ENCODE measurements around the gene FER. TPM values are rescaled to one million over a fixed set of nuclear protein-coding genes. Genes with fewer than 3 reads are reported as not detected.
A peak's percentile ranks its signal among the peaks of the same experiment; 100 is the strongest.

FER gene
- total RNA-seq, 1 experiment from 2014 or later: 16.4 TPM

DNA sequence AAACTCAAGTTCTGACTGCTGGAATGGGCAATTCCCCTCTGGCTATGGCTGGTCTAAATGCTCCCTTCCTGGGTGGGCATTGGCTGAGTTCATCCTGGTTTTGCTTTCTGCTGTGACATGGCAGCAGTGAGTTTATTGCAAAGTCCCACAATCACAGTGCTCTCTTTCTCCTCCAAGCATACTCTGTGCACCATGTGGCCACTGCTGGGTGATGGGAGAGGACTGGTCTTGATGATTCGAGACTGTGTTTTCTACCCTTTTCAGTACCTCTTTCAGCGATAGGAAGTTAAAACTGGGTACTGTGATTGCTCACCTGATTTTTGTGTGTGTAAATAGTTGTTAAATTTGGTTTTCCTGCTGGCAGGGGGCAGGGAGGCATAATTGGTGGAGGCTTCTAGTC is 49.7 kb downstream of the FER start:
- DNase-seq (ENCODE audit: low spot score): peak; percentile 3
- Histone ChIP-seq H3K4me3 (ENCODE audit: low read depth, low read length, poor library complexity, severe bottlenecking) (no peak overlapping the region), H3K27me3 (replicated peaks; ENCODE audit: insufficient read depth, low read depth, low read length, poor library complexity) (no peaks in the 10 kb centered on the region), H3K36me3 (ENCODE audit: insufficient read depth, low read length, poor library complexity, severe bottlenecking) (no peaks in the 10 kb centered on the region), H3K27ac (ENCODE audit: low read depth, low read length, poor library complexity, severe bottlenecking) (no peak overlapping the region), H3K9me3 (ENCODE audit: low read depth, low read length, poor library complexity, severe bottlenecking) (no peaks in the 10 kb centered on the region), H3K4me1 (ENCODE audit: insufficient read depth, low read length, poor library complexity, severe bottlenecking) (peaks cover 9% of the 10 kb centered on the region)
- ChIA-PET POLR2A (ENCODE audit: low non-redundant PET) (no interaction called here), CTCF (no interaction called here)
- no peak for TF ChIP-seq EZH2 (IDR thresholded peaks at IDR 0.05; ENCODE audit: borderline replicate concordance, low read depth, low read length, poor library complexity, severe bottlenecking)
- TF ChIP-seq, protein P1, sequence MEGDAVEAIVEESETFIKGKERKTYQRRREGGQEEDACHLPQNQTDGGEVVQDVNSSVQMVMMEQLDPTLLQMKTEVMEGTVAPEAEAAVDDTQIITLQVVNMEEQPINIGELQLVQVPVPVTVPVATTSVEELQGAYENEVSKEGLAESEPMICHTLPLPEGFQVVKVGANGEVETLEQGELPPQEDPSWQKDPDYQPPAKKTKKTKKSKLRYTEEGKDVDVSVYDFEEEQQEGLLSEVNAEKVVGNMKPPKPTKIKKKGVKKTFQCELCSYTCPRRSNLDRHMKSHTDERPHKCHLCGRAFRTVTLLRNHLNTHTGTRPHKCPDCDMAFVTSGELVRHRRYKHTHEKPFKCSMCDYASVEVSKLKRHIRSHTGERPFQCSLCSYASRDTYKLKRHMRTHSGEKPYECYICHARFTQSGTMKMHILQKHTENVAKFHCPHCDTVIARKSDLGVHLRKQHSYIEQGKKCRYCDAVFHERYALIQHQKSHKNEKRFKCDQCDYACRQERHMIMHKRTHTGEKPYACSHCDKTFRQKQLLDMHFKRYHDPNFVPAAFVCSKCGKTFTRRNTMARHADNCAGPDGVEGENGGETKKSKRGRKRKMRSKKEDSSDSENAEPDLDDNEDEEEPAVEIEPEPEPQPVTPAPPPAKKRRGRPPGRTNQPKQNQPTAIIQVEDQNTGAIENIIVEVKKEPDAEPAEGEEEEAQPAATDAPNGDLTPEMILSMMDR (conservative IDR thresholded peaks at IDR 0.05; ENCODE audit: low read depth, low read length): no peak
- intact Hi-C loops (cut with micrococcal nuclease; ENCODE audit: unreplicated experiment): no loop called here
- BruUV-seq (replicated peaks): no TSS peak

DNA sequence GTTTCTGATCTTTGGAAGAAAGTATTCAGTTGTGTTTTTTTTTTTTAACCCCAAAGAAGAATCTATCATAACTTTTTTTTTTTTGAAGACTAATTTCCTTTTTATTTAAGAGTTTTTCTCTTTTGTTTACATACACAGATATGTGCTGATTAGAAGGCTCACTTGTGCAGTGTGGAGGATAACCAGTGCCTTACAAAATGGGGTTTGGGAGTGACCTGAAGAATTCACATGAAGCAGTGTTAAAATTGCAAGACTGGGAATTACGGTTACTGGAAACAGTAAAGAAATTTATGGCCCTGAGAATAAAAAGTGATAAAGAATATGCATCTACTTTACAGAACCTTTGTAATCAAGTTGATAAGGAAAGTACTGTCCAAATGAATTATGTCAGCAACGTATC is 50.3 kb downstream of the FER start:
- H3K4me1 ChIP-seq (ENCODE audit: insufficient read depth, low read length, poor library complexity, severe bottlenecking): peaks cover 9% of the 10 kb centered on the region
- DNase-seq (ENCODE audit: low spot score): no peak
- no peak overlapping the region for H3K4me3 ChIP-seq (ENCODE audit: low read depth, low read length, poor library complexity, severe bottlenecking)
- no peaks in the 10 kb centered on the region for H3K36me3 ChIP-seq (ENCODE audit: insufficient read depth, low read length, poor library complexity, severe bottlenecking)
- POLR2A ChIA-PET (ENCODE audit: low non-redundant PET): no interaction called here
- no peaks in the 10 kb centered on the region for H3K27me3 ChIP-seq (replicated peaks; ENCODE audit: insufficient read depth, low read depth, low read length, poor library complexity)
- TF ChIP-seq EZH2 (IDR thresholded peaks at IDR 0.05; ENCODE audit: borderline replicate concordance, low read depth, low read length, poor library complexity, severe bottlenecking): no peak
- TF ChIP-seq, protein P1 (conservative IDR thresholded peaks at IDR 0.05; ENCODE audit: low read depth, low read length): no peak
- intact Hi-C loops (cut with micrococcal nuclease; ENCODE audit: unreplicated experiment): no loop called here
- CTCF ChIA-PET: no interaction called here
- peaks cover under 1% of the 10 kb centered on the region for H3K9me3 ChIP-seq (ENCODE audit: low read depth, low read length, poor library complexity, severe bottlenecking)
- no peak overlapping the region for H3K27ac ChIP-seq (ENCODE audit: low read depth, low read length, poor library complexity, severe bottlenecking)
- BruUV-seq (replicated peaks): no TSS peak

DNA sequence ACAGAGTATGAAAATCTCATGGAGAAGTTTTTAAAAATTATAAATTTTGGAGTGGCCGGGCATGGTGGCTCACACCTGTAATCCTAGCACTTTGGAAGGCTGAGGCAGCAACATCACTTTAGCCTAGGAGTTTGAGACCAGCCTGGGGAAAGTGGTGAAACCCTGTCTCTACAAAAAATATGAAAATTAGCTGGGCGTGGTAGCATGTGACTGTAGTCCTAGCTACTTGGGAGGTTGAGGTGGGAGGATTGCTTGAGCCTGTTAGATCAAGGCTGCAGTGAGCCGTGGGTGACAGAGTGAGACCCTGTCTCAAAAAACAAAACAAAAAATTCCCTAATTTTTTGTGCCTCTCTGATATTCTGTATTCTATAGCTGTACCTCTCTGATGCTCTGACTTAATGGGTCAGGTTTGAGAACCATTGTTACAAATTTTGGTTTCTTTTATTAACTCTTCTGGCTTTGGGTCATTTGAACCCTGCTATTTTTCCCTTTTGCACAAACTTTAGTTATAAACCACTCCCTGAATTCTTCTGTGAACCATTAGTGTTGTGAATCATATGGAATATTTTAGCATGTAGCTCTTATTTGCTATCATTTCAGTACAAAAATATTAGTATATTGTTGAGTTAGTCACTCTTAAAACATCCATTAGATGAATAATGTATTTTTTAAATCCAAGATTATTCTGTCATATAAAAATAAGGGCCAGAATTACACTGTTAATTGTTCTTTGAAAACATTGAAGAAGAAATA is 51.0 kb downstream of the FER start:
- POLR2A ChIA-PET (ENCODE audit: low non-redundant PET): no interaction called here
- intact Hi-C loops (cut with micrococcal nuclease; ENCODE audit: unreplicated experiment): no loop called here
- no peaks in the 10 kb centered on the region for H3K27me3 ChIP-seq (replicated peaks; ENCODE audit: insufficient read depth, low read depth, low read length, poor library complexity)
- peaks cover 8% of the 10 kb centered on the region for H3K9me3 ChIP-seq (ENCODE audit: low read depth, low read length, poor library complexity, severe bottlenecking)
- no peak for TF ChIP-seq EZH2 (IDR thresholded peaks at IDR 0.05; ENCODE audit: borderline replicate concordance, low read depth, low read length, poor library complexity, severe bottlenecking)
- TF ChIP-seq, protein P1 (conservative IDR thresholded peaks at IDR 0.05; ENCODE audit: low read depth, low read length): no peak
- no peaks in the 10 kb centered on the region for H3K36me3 ChIP-seq (ENCODE audit: insufficient read depth, low read length, poor library complexity, severe bottlenecking)
- H3K4me1 ChIP-seq (ENCODE audit: insufficient read depth, low read length, poor library complexity, severe bottlenecking): peaks cover 9% of the 10 kb centered on the region
- BruUV-seq (replicated peaks): no TSS peak
- CTCF ChIA-PET: no interaction called here
- H3K4me3 ChIP-seq (ENCODE audit: low read depth, low read length, poor library complexity, severe bottlenecking): no peak overlapping the region
- no peak overlapping the region for H3K27ac ChIP-seq (ENCODE audit: low read depth, low read length, poor library complexity, severe bottlenecking)
- DNase-seq (ENCODE audit: low spot score): no peak

All from A673 (cell line).